HepG2 (cell line): ENCODE data around the gene ARMC3. TPM values are rescaled to one million over a fixed set of nuclear protein-coding genes. Genes with fewer than 3 reads are reported as not detected.
A peak's percentile ranks its signal among the peaks of the same experiment; 100 is the strongest.

ENCODE experiments used
- ATAC-seq: fragments of 200-7000 bp; cut with Tn5 transposase; 3 replicates; pipeline ENCODE4 v1.9.1; 2020; ENCODE audit warnings: mild to moderate bottlenecking, moderate library complexity
- BruUV-seq: library from RNA; stranded (reverse); fragments of 400-500 nt; replicated peaks from 2 replicates; lab custom pipeline; 2021; lab: Mats Ljungman, UMichigan
- CTCF ChIA-PET: fragments of 300-600 bp; formaldehyde crosslinking; extraction: SDS; loops from one replicate; lab custom pipeline; 2021; ENCODE audit warnings: low total read pairs, inconsistent platforms, low intra/inter-chr PET ratio; lab: Yijun Ruan, JAX
- POLR2A ChIA-PET: fragments of 350-600 bp; sonication (Branson Sonifier 250); formaldehyde crosslinking; loops from one replicate; lab custom pipeline; 2020; ENCODE audit warnings: antibody characterized with exemption, inconsistent platforms; lab: Yijun Ruan, JAX
- DNase-seq: peaks from one replicate; pipeline ENCODE4 v3.0.0-alpha.2; 2015; ENCODE audit warnings: low spot score
- FAIRE-seq: peaks from 3 replicates; lab custom pipeline; 2011; peaks lifted over from hg19 to GRCh38; lab: Jason Lieb, UNC
- H2AFZ ChIP-seq: one replicate; pipeline ENCODE4 v1.6.1; 2011; ENCODE audit warnings: low read length, inconsistent platforms
- H3K27ac ChIP-seq: fragments of 300-600 bp; 3 replicates; pipeline ENCODE4 v1.8.0; 2011; ENCODE audit warnings: mixed run types, mild to moderate bottlenecking, mixed read lengths, low read length, inconsistent platforms; ENCODE audit not compliant: insufficient read depth; ENCODE audit errors: extremely low read length
- H3K27me3 ChIP-seq, 2 experiments: fragments of 200-600 bp in 1 of 2; 2 replicates in 1 of 2; 3 replicates in 1 of 2; pipeline versions ENCODE4 v1.6.0 to v1.8.0; 2011; ENCODE audit warnings: low read length in 2 of 2, mild to moderate bottlenecking in 2 of 2, moderate library complexity in 2 of 2, inconsistent platforms in 1 of 2; ENCODE audit not compliant: insufficient read depth in 2 of 2, control insufficient read depth in 1 of 2
- H3K36me3 ChIP-seq, 2 experiments: fragments of 200-600 bp in 1 of 2; replicated peaks in 1 of 2; 2 replicates in 1 of 2; 3 replicates in 1 of 2; pipeline versions ENCODE4 v1.5.1 to v1.8.0; 2011; ENCODE audit warnings: low read length in 2 of 2, inconsistent platforms in 1 of 2; ENCODE audit not compliant: insufficient read depth in 2 of 2, control insufficient read depth in 1 of 2
- H3K4me1 ChIP-seq: 2 replicates; pipeline ENCODE4 v1.5.1; 2012; ENCODE audit warnings: low read length, inconsistent platforms; ENCODE audit not compliant: insufficient read depth
- H3K4me2 ChIP-seq: 2 replicates; pipeline ENCODE4 v1.6.0; 2011; ENCODE audit warnings: low read depth, low read length, inconsistent platforms
- H3K4me3 ChIP-seq, 3 experiments: fragments of 200-600 bp in 1 of 3; sonication (generic), shearing (Covaris generic) in 1 of 3; replicated peaks in 1 of 3; 2 replicates each; pipeline ENCODE4 v1.5.1; 2011 to 2016; ENCODE audit warnings: low read length in 3 of 3, inconsistent platforms in 2 of 3, low read depth in 2 of 3, mild to moderate bottlenecking in 2 of 3, control low read depth in 1 of 3, mixed read lengths in 1 of 3; ENCODE audit not compliant: insufficient read depth in 1 of 3
- H3K79me2 ChIP-seq: one replicate; pipeline ENCODE4 v1.6.1; 2011; ENCODE audit warnings: low read length, inconsistent platforms; ENCODE audit not compliant: insufficient read depth
- H3K9ac ChIP-seq: 2 replicates; pipeline ENCODE4 v1.6.0; 2011; ENCODE audit warnings: mild to moderate bottlenecking, low read depth, low read length, inconsistent platforms; ENCODE audit not compliant: insufficient read depth
- H3K9me3 ChIP-seq: 2 replicates; pipeline ENCODE4 v1.5.1; 2012; ENCODE audit warnings: mild to moderate bottlenecking, low read length
- H4K20me1 ChIP-seq: 2 replicates; pipeline ENCODE4 v1.6.0; 2011; ENCODE audit warnings: inconsistent platforms, mild to moderate bottlenecking, low read length, moderate library complexity; ENCODE audit not compliant: insufficient read depth
- RFX1 ChIP-seq: fragments of 450-650 bp; IDR thresholded peaks from 2 replicates; pipeline ENCODE4 v1.6.1; 2017
- ZNF556 ChIP-seq: sonication (generic); formaldehyde crosslinking; IDR thresholded peaks from 2 replicates; pipeline ENCODE4 v1.4.0; 2020; ENCODE audit warnings: mild to moderate bottlenecking, missing genetic modification reagents, borderline replicate concordance
- ZNF597 ChIP-seq: sonication (generic); formaldehyde crosslinking; IDR thresholded peaks from 2 replicates; pipeline ENCODE4 v1.5.0; 2020; ENCODE audit warnings: missing genetic modification reagents
- WGBS: methylation state at CpG from one replicate; pipeline ENCODE4 v1.1.6; 2017; ENCODE audit warnings: low lambda C conversion rate; 5-methylcytosine and 5-hydroxymethylcytosine counted together
- in situ Hi-C: cut with HindIII; loops from 2 replicates; pipeline ENCODE4 v1.10.0; 2017; ENCODE audit warnings: low pct_unique_long_range_greater_than_20kb; ENCODE audit not compliant: extremely low pct_ligation_motif_present
- intact Hi-C: fragments of 100-400 bp; cut with micrococcal nuclease; formaldehyde crosslinking; loops from one replicate; pipeline ENCODE4 v1.10.0; 2022; ENCODE audit not compliant: unreplicated experiment
- polyA plus RNA-seq, 8 experiments: library from polyadenylated mRNA; depleted of rRNA in 3 of 8; stranded (reverse) in 7 of 8; unstranded in 1 of 8; fragments of >200 nt; fragmentation: Illumina TruSeq in 4 of 8; extraction: Trizol in 4 of 8; gene quantifications; 2 replicates each; pipeline versions ENCODE4 v1.2.1 to v1.2.3, GENCODE V29; 2011 to 2016; ENCODE audit warnings: low read depth in 4 of 8, missing spikeins in 1 of 8, mixed read lengths in 1 of 8; ENCODE audit not compliant: insufficient read depth in 1 of 8
- total RNA-seq, 5 experiments: library from RNA; depleted of rRNA; stranded (reverse); fragments of >200 nt; fragmentation: Illumina TruSeq; extraction: Trizol; gene quantifications; 2 replicates each; pipeline ENCODE4 v1.2.3, GENCODE V29; 2016; ENCODE audit warnings: low read depth in 1 of 5
- TF ChIP-seq, protein P1 (sequence below): sonication (generic); formaldehyde crosslinking; IDR thresholded peaks from 2 replicates; pipeline ENCODE4 v1.4.0; 2020; ENCODE audit warnings: missing genetic modification reagents

ARMC3 gene
- total and polyA plus RNA-seq, 2 of the 13 experiments (the other 11 are each of a cell fraction or from before 2014, with no cell fraction given) = not detected

GRCh38 chr10:22984066-22984465, 56.2 kb downstream of the ARMC3 start:
- Histone ChIP-seq H3K4me1 (no peaks in the 10 kb centered on the region), H3K9ac (no peak overlapping the region), H4K20me1 (no peaks in the 10 kb centered on the region), H3K4me2 (no peak overlapping the region), H3K27ac (no peak overlapping the region), H3K79me2 (no peaks in the 10 kb centered on the region), H2AFZ (no peak overlapping the region), H3K9me3 (no peaks in the 10 kb centered on the region), H3K27me3 (no peaks in the 10 kb centered on the region)
- DNase-seq = no peak
- BruUV-seq = no TSS peak
- 13% methylated on average over 5 of the region's 5 CpGs for WGBS
- no peak for FAIRE-seq
- intact Hi-C loops = loop anchor here (10.0 kb wide), 1 partner anchor 989 kb away; no protein-coding TSS in a partner anchor
- ATAC-seq = no peak
- TF ChIP-seq ZNF597 (no peak), RFX1 (peak; percentile 24; the same call in 1 of the 2 replicates), ZNF556 (CRISPR knock-in tag) (no peak)
- TF ChIP-seq, protein P1, sequence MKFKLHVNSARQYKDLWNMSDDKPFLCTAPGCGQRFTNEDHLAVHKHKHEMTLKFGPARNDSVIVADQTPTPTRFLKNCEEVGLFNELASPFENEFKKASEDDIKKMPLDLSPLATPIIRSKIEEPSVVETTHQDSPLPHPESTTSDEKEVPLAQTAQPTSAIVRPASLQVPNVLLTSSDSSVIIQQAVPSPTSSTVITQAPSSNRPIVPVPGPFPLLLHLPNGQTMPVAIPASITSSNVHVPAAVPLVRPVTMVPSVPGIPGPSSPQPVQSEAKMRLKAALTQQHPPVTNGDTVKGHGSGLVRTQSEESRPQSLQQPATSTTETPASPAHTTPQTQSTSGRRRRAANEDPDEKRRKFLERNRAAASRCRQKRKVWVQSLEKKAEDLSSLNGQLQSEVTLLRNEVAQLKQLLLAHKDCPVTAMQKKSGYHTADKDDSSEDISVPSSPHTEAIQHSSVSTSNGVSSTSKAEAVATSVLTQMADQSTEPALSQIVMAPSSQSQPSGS = no peak
- TF ChIP-seq, all 625 proteins: peak for 1
- CTCF ChIA-PET = no interaction called here
- POLR2A ChIA-PET = no interaction called here
- H3K36me3 ChIP-seq = no peaks in the 10 kb centered on the region
- in situ Hi-C loops = no loop called here
- no peak overlapping the region for H3K4me3 ChIP-seq
